HG02678 (cell line): ENCODE data around the gene AFAP1.

ENCODE experiments used
- ATAC-seq: cut with Tn5 transposase; IDR thresholded peaks from one replicate; pipeline ENCODE4 v1.9.1; 2021; ENCODE audit warnings: mild to moderate bottlenecking, moderate library complexity; ENCODE audit not compliant: unreplicated experiment

AFAP1 gene

DNA sequence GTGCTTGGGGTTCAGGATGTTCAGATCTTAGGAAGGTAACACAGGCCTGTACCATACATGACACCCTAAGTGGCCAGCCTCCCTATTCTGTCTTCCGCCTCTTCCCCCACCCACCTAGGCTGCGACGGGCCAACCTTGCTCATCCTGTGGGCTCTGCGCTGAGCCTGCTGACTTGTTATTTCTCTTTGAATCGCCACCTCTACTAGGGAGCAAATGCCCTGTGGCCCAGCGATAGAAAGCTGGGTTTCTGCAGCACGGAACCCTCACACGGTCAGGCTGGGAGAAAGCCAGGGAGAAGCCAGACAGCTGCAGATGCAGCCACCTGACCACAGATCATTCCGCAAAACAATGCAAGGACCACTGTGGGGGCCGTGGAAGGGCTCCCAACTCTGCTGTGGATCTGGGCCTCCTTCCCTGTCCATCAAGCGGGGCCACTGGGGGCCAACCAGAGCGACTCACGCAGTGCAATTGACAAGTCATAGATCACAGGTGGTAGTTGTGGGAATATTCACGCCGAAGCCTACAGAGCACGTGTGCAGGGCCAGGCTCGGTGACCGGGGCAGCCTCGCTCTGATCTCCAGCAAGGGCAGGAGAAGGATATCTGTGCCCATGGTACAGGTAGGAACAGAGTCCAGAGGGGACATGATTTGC is 227.5 kb downstream of the AFAP1 start:
- ATAC-seq: no peak

DNA sequence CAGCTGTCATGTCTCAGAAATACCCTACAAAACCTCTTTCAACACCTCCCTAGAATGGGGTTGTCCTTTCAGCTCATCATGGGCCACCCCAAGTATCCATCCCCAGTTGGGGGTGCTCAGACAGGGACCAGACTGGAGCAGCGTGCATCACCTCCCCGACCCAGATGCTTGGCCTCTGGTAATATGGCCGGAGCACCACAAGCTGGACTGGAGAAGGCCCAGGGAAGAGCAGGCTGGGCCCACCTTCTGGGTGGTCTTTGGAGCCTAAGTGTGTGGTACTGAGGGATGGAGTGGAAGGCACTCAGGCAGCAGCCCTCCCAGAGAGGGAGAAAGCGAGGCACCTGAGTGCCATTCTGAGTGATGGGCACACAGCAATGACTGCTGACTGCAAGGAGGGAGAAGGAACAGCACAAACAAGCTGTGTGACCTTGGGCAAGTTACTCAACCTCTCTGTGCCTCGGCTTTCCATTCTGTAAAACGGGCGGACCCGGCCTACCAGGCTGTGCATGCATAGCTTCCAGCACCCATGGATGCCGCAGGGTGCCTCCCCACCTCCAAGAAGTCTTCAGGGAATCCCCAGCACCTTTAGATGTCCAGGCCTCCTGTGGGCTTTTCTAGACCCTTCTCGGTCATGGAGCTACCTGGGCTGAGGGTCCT is 228.2 kb downstream of the AFAP1 start:
- ATAC-seq: no peak

DNA sequence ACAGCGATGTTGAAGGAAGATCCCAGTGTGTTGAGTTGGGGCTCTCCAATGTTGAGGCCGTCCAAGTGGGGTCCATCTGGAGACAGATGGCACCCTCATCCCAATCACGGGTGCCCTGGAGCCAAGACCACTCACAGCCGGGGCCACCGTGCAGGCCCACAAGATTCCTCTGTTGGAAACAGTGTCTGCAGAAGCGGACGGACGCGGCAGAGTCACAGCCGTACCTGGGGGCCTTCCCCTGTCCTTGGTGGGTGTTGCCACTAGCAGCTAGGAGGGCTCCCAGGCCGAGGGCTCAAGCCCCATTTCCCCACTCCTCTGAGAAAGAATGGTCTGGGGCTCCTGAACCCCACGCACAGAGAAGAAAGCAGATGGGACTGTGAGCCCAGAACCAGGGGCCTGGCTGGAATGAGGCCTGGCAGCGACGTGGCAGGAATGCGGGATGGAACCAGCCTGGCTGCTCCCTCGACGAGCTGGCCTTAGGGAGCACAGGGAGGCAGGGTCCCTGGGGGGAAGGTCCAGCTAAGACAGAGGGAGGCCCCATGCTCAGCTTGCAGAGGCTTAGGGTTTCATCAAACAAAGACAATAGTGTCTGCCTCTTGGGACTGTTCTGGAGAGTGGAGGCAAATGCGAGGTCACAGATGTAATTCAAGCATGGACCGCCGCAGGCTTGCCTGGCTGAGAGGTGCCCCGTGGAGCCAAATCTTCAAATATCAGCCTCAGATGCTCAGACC is 228.9 kb downstream of the AFAP1 start:
- ATAC-seq: no peak

DNA sequence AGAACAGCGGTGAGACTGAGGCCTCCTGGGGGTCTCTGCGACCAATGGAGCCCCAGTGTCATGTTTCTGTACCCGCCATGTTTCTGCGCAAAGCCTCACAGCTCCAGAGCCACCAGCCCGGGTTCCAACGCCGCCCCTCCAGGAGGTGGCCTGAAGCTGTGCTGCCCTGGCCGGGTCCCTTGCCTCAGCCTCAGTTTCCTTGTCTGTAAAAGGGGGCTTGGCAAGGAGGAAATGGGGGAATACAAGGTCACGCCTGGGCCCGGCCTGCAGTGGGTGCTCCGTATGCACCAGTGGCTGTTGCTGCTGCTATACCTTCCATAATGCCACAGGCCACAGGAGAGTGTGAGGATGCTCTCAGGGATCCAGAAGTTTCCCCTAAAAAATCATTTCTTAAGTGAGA is 229.5 kb downstream of the AFAP1 start:
- no peak for ATAC-seq

DNA sequence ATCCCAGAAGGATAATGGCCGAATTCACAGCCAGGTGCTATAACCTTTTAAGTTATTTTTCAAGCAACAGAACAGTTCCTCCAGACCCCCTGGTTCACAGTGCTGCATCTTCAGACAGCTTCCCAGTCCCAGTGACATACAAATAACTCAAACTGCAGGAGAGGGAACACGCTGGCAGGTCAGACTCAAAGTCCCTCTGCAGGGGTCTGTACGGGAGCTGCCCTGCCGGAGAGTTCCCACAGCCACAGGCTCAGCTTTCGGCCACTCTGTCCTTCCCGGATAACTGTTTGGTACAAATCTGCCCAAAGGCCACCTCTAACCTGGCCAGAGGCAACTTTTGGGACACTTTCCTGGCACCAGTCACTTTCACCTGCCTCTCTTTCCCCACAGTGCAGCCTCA is 230.2 kb downstream of the AFAP1 start:
- no peak for ATAC-seq

DNA sequence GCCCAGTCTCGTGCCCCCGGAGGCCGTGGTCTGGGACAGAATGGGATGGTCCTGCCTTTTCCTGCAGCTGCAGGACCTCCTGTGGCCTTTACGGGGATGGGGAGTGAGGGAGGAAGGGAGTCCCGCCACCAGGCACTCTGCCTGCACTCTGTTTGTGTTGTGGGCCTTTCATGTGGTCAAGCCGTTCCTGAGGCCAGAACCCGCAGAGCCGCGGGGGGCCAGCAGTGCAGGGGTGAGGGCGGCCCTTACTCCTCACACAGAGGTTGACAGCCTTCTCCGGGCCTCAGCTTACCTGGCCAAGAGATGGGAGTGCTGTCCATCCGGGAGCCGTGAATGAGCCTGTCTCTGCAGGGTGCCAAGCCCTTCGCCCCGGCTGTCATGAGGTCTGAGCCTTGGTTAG is 230.7 kb downstream of the AFAP1 start:
- ATAC-seq: no peak
